Panc1 (cell line): ENCODE results near the gene VHLL. TPM values are rescaled to one million over a fixed set of nuclear protein-coding genes. Genes with fewer than 3 reads are reported as not detected.

ENCODE experiments used
- ATAC-seq: fragments of 200-7000 bp; cut with Tn5 transposase; 2 replicates; pipeline ENCODE4 v1.9.1; 2020; ENCODE audit warnings: mild to moderate bottlenecking, moderate library complexity
- BruUV-seq: library from RNA; stranded (reverse); fragments of 400-500 nt; replicated peaks from 2 replicates; lab custom pipeline; 2021; lab: Mats Ljungman, UMichigan
- CTCF ChIA-PET: fragments of 300-600 bp; sonication (Branson Sonifier 250); formaldehyde crosslinking; loops from one replicate; lab custom pipeline; 2022; ENCODE audit warnings: antibody characterized with exemption; lab: Charles Lee
- POLR2A ChIA-PET: fragments of 300-600 bp; sonication (Branson Sonifier 250); formaldehyde crosslinking; loops from one replicate; lab custom pipeline; 2022; ENCODE audit warnings: antibody characterized with exemption; lab: Charles Lee
- DNase-seq: peaks from one replicate; pipeline ENCODE4 v3.0.0-alpha.2; 2010; ENCODE audit warnings: low read depth, low spot score
- H3K27ac ChIP-seq: 2 replicates; pipeline ENCODE4 v1.5.1; 2011; ENCODE audit warnings: mild to moderate bottlenecking, low read length, inconsistent platforms
- H3K27me3 ChIP-seq: fragments of 200-500 bp; sonication (Bioruptor generic); 2 replicates; pipeline ENCODE4 v1.6.0; 2014; ENCODE audit warnings: low read length, inconsistent platforms; ENCODE audit not compliant: control insufficient read depth, insufficient read depth
- H3K36me3 ChIP-seq: fragments of 200-500 bp; sonication (Bioruptor generic); 2 replicates; pipeline ENCODE4 v1.5.1; 2014; ENCODE audit warnings: inconsistent platforms, mild to moderate bottlenecking, low read length, moderate library complexity; ENCODE audit not compliant: control insufficient read depth, insufficient read depth
- H3K4me1 ChIP-seq: 2 replicates; pipeline ENCODE4 v1.5.1; 2011; ENCODE audit warnings: inconsistent platforms, mild to moderate bottlenecking, low read length, moderate library complexity; ENCODE audit not compliant: control insufficient read depth, insufficient read depth
- H3K4me3 ChIP-seq, 2 experiments: 2 replicates each; pipeline ENCODE4 v1.5.1; 2011 to 2012; ENCODE audit warnings: low read depth in 2 of 2, low read length in 2 of 2, mild to moderate bottlenecking in 2 of 2, inconsistent platforms in 1 of 2, moderate library complexity in 1 of 2
- H3K9me3 ChIP-seq: fragments of 200-500 bp; sonication (Bioruptor generic); 2 replicates; pipeline ENCODE4 v1.5.1; 2014; ENCODE audit warnings: low read depth, mild to moderate bottlenecking, inconsistent platforms, low read length, moderate library complexity; ENCODE audit not compliant: control insufficient read depth, insufficient read depth
- POLR2AphosphoS5 ChIP-seq: IDR thresholded peaks from 2 replicates; pipeline ENCODE4 v1.6.1; 2012; ENCODE audit warnings: mild to moderate bottlenecking, low read depth, low read length, moderate library complexity
- SIN3A ChIP-seq: IDR thresholded peaks from 2 replicates; pipeline ENCODE4 v1.6.1; 2012; ENCODE audit warnings: low read depth, mild to moderate bottlenecking, low read length, moderate library complexity, borderline replicate concordance; ENCODE audit not compliant: insufficient read depth
- TCF7L2 ChIP-seq: IDR thresholded peaks from 2 replicates; pipeline ENCODE4 v1.6.1; 2011; ENCODE audit warnings: mild to moderate bottlenecking, low read depth, low read length, inconsistent platforms
- in situ Hi-C: cut with HindIII; loops from 2 replicates; pipeline ENCODE4 v1.10.0; 2016; ENCODE audit warnings: low sequenced_read_pairs, low pct_unique_long_range_greater_than_20kb
- intact Hi-C: fragments of 100-400 bp; cut with micrococcal nuclease; formaldehyde crosslinking; loops from one replicate; pipeline ENCODE4 v1.10.0; 2022; ENCODE audit not compliant: unreplicated experiment
- total RNA-seq: library from RNA; stranded (reverse); gene quantifications from one replicate; pipeline ENCODE4 v1.2.1, GENCODE V29; 2021; ENCODE audit not compliant: unreplicated experiment
- TF ChIP-seq, protein P1 (sequence below): fragments of 450-650 bp; IDR thresholded peaks from 2 replicates; pipeline ENCODE4 v1.5.1; 2017; ENCODE audit warnings: mild to moderate bottlenecking
- TF ChIP-seq, protein P2 (sequence below), 2 experiments: IDR thresholded peaks; 2 replicates each; pipeline ENCODE4 v1.6.1; 2011 to 2012; ENCODE audit warnings: low read depth in 2 of 2, control low read depth in 1 of 2, low read length in 1 of 2, mild to moderate bottlenecking in 1 of 2, moderate library complexity in 1 of 2; ENCODE audit not compliant: insufficient read depth in 1 of 2

Gene VHLL
- total RNA-seq, 1 experiment from 2014 or later = 0.28 TPM

DNA sequence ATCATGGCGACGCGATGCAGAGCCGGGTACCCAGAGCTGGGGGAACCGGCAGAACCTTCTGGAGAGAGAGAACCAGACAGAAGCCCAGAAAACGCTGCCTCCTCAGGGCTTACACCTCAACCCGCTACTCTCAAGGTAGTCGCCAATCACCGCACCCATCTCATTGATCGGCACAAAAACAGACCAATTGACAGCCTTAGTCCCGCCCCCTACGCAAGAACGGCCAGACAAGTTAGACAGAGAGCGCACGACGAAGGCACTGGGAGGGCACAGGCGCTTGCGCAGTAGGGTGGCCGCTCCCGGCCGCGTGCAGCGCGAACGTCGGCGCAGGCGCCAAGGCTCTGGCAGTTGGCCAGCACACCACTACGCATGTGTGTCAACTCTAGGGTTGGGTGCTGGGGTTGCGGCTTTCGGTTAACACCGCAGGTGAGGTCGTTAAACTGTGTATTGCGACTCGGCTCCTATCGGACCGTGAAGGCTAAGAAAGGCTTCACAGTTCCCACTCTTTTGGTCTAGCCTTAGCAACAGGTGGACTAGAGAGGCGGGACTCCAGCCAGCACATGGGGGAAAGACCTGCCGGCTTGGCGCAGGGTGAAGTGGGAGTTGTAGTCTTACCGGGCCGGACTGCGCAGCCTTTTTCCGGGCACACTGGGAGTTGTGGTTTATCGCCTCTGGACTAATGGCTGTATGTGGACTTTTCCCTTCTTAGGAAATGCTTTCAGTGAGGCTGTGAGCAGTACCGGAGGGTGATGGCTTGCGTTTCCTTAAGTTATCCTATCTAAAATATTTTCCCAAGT is 39.3 kb upstream of the VHLL start, which contains the start of the genes CCT3 and TSACC:
TSS of gene CCT3 (minus strand) at position 113 of the 797 bp plus-strand sequence. CDS start at position 5, 108 bp downstream.
TSS of gene TSACC (plus strand) at position 347 of the 797 bp plus-strand sequence. CDS start 1,232 bp downstream, outside the sequence.
- TF ChIP-seq POLR2AphosphoS5 = peak; percentile 93
- 0 out of 2 replicates have a peak, but pooled peaks have one; percentile 22 for TF ChIP-seq TCF7L2
- TF ChIP-seq, protein P1, sequence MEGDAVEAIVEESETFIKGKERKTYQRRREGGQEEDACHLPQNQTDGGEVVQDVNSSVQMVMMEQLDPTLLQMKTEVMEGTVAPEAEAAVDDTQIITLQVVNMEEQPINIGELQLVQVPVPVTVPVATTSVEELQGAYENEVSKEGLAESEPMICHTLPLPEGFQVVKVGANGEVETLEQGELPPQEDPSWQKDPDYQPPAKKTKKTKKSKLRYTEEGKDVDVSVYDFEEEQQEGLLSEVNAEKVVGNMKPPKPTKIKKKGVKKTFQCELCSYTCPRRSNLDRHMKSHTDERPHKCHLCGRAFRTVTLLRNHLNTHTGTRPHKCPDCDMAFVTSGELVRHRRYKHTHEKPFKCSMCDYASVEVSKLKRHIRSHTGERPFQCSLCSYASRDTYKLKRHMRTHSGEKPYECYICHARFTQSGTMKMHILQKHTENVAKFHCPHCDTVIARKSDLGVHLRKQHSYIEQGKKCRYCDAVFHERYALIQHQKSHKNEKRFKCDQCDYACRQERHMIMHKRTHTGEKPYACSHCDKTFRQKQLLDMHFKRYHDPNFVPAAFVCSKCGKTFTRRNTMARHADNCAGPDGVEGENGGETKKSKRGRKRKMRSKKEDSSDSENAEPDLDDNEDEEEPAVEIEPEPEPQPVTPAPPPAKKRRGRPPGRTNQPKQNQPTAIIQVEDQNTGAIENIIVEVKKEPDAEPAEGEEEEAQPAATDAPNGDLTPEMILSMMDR = no peak
- TF ChIP-seq, protein P2, sequence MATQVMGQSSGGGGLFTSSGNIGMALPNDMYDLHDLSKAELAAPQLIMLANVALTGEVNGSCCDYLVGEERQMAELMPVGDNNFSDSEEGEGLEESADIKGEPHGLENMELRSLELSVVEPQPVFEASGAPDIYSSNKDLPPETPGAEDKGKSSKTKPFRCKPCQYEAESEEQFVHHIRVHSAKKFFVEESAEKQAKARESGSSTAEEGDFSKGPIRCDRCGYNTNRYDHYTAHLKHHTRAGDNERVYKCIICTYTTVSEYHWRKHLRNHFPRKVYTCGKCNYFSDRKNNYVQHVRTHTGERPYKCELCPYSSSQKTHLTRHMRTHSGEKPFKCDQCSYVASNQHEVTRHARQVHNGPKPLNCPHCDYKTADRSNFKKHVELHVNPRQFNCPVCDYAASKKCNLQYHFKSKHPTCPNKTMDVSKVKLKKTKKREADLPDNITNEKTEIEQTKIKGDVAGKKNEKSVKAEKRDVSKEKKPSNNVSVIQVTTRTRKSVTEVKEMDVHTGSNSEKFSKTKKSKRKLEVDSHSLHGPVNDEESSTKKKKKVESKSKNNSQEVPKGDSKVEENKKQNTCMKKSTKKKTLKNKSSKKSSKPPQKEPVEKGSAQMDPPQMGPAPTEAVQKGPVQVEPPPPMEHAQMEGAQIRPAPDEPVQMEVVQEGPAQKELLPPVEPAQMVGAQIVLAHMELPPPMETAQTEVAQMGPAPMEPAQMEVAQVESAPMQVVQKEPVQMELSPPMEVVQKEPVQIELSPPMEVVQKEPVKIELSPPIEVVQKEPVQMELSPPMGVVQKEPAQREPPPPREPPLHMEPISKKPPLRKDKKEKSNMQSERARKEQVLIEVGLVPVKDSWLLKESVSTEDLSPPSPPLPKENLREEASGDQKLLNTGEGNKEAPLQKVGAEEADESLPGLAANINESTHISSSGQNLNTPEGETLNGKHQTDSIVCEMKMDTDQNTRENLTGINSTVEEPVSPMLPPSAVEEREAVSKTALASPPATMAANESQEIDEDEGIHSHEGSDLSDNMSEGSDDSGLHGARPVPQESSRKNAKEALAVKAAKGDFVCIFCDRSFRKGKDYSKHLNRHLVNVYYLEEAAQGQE (IDR thresholded peaks at IDR 0.05; ENCODE audit: insufficient read depth in 1 of 2, low read depth in 2 of 2, low read length in 1 of 2) = 0 out of 4 replicates have a peak, but pooled peaks of 1 of the 2 experiments have one; percentile 53
- peak; percentile 9; the same call in 1 of the 2 replicates for TF ChIP-seq SIN3A
- no TSS peak for BruUV-seq
- H3K4me1 ChIP-seq = peaks cover 11% of the 10 kb centered on the region
- POLR2A ChIA-PET = interaction anchor here (0.6 to 0.7 kb wide), 3 partner anchors 9 to 33 kb away, joined by 3 to 4 read pairs (median 3); no protein-coding TSS in a partner anchor
- peaks cover 30% of the 10 kb centered on the region for H3K36me3 ChIP-seq
- peak; percentile 100 for DNase-seq
- H3K9me3 ChIP-seq = no peaks in the 10 kb centered on the region
- peak within 1 kb of the TSS; percentile 98 for H3K27ac ChIP-seq
- intact Hi-C loops = no loop called here
- peak; percentile 95 for ATAC-seq
- no peaks in the 10 kb centered on the region for H3K27me3 ChIP-seq
- in situ Hi-C loops = no loop called here
- CTCF ChIA-PET = interaction anchor here (0.7 kb wide), 1 partner anchor 71 kb away, joined by 3 read pairs; no protein-coding TSS in a partner anchor
- H3K4me3 ChIP-seq = peak within 1 kb of the TSS; percentile 99

DNA sequence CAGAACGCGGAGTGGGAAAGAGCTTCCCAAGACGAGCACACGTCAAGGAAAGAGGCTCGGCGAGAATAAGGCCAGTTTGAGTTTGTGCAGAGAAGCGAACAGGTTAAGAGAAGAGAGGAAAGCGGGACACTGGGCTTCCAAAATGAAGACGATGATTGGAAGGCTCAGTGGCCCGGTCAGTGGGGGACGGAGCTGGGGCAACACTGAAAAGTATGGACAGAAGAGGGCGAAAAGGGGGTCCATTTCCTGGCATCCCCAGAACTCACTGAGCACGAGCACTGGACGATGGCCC is 38.7 kb upstream of the VHLL start:
- POLR2A ChIA-PET = interaction anchor here (0.6 kb wide), 2 partner anchors 11 to 34 kb away, joined by 3 to 4 read pairs; no protein-coding TSS in a partner anchor

More for the DNA sequence above, 38.7 kb upstream of the VHLL start:
- in situ Hi-C loops (no loop called here), intact Hi-C loops (no loop called here)
- TF ChIP-seq POLR2AphosphoS5 (no peak), TCF7L2 (no peak), SIN3A (0 out of 2 replicates have a peak, but pooled peaks have one; percentile 52)
- TF ChIP-seq, protein P2 (IDR thresholded peaks at IDR 0.05; ENCODE audit: insufficient read depth in 1 of 2, low read depth in 2 of 2, low read length in 1 of 2) = no peak
- TF ChIP-seq, protein P1 = no peak
- CTCF ChIA-PET = interaction anchor here (0.7 kb wide), 1 partner anchor 70 kb away, joined by 3 read pairs; no protein-coding TSS in a partner anchor
- Histone ChIP-seq H3K36me3 (peaks cover 34% of the 10 kb centered on the region), H3K27me3 (no peaks in the 10 kb centered on the region), H3K9me3 (no peaks in the 10 kb centered on the region), H3K4me3 (peak overlapping the region; percentile 99), H3K27ac (peak overlapping the region; percentile 98), H3K4me1 (peaks cover 11% of the 10 kb centered on the region)
- DNase-seq = no peak
- peak; percentile 20 for ATAC-seq
- no TSS peak for BruUV-seq
